NCI-H1417 (cell line): Measurements from ENCODE around the gene RAET1L.
A peak's percentile ranks its signal among the peaks of the same experiment; 100 is the strongest.
"Not testable (repeated sequence)": the region's sequence is repeated elsewhere in the genome, so short reads cannot be mapped to it uniquely, and the experiment has no call there.

Experiments used
- DNase-seq, 3 experiments: peaks; one replicate each; lab custom pipeline; 2025; lab: John Stamatoyannopoulos, UW

The RAET1L gene, protein sequence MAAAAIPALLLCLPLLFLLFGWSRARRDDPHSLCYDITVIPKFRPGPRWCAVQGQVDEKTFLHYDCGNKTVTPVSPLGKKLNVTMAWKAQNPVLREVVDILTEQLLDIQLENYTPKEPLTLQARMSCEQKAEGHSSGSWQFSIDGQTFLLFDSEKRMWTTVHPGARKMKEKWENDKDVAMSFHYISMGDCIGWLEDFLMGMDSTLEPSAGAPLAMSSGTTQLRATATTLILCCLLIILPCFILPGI

DNA sequence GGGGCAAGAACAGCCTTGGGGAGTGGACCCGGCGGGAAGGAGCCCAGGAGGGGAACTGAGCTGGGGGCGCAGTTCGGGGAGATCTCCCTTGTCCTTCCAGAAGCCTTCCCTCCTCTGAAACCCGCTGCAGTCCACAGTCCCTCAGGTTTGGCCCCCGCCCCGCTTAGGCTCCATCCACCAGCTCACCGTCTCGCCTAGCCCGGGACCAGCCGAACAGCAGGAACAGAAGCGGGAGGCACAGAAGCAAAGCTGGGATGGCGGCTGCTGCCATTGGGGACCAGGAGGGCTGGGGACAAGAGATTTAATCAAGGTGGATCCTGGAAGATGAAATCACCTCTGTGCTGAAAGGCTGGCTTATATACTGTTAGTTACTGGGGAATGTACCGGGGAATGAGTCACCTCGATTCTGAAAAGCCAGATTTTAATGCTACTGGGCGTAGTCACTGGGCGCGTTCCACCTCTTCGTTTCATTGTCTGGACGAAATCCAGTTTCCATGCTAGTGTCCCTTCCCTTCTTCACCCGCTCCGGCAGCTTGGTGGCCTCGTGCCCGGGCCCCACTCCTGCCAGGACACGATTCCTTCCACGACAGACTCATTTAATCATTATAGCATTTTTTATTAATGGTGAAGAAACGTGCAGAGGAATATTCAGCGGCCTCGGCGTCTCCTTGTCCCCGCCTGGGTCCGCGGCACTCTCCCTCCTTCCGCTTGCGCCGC is at the start of gene RAET1L:
RAET1L (minus strand) TSS at position 332 of the 717 bp plus-strand sequence; CDS start at position 271, 61 bp downstream.
- DNase-seq: no peak

GRCh38 chr6:150075034-150075421 is 49.7 kb upstream of the RAET1L start:
- no peak for DNase-seq

GRCh38 chr6:150074396-150075033 is 49.2 kb upstream of the RAET1L start:
- DNase-seq: not testable (repeated sequence)

DNA sequence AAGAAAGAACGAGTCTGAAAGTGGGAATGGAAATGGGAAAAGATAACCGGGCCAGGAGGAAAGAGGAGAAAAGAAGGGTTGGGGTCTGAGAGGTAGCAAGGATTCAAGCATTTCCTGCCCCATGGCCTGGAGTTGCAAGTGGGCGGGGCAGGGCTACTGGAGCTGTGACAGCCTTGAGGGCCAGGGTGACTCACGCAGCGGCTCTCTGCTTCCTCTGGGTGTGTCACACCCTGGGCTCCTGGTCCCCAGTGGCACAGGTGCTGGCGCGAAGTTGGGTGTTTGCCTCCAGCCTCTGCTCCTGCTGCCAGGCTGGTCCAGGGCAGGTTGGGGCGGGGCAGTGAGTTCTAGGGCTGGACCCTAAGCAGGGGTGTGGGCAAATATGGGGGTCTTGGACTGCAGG is 46.9 kb upstream of the RAET1L start:
- peak in 1 of 3 experiments; percentile 23 for DNase-seq

- DNase-seq: no peak
Measured at GRCh38 chr6:150070236-150070818, 45.0 kb upstream of the RAET1L start.

- peak in 2 of 3 experiments; percentile 83 to 93 for DNase-seq
Measured at GRCh38 chr6:150069706-150070105, 44.4 kb upstream of the RAET1L start.

DNA sequence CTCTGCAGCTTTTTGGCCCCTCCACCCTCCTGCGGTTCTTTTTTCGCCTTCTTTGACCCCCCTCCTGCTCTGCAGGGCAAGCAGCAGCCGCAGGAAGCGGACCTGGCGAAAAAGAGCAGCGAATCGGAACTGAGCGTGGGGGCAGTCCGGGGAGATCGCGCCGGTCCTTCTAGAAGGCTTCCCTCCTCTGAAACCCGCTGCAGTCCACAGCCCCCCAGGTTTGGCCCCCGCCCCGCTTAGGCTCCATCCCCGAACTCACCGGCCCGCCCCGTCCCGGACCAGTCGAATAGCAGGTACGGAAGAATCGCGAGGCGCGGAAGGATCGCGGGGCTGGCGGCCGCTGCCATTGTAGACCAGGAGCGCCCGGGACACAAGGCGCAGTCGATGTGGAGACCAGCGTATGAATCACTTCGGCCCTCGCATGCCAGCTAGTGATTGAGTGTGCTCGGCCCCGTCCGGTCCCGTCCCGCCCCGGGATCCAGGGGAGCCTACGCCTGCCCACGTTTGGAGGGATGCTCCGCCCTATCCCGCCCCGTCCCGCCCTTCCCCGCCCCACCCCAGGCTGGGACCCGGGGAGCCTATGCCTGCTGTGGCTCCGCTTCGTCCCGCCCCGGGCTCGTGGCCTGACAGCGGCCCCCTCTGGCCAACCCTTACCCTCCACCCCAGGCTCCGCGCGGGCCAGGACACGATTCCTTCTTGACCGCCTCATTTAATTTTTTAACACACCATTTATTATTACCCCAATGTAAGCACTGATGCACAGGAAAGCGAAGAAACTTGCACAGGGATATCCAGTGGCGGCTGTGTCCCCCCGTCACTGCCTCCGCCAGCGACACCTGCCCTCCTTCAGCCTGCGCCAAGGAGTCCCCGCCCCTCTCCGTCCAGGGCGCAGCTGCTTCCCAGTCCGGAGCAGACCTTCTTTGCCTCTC is 43.7 kb upstream of the RAET1L start, which contains the start of gene ULBP3:
ULBP3 (minus strand) TSS at position 402 of the 929 bp plus-strand sequence; CDS start at position 347, 55 bp downstream.
- DNase-seq: peak; percentile 52 to 93 (median 88)

DNA sequence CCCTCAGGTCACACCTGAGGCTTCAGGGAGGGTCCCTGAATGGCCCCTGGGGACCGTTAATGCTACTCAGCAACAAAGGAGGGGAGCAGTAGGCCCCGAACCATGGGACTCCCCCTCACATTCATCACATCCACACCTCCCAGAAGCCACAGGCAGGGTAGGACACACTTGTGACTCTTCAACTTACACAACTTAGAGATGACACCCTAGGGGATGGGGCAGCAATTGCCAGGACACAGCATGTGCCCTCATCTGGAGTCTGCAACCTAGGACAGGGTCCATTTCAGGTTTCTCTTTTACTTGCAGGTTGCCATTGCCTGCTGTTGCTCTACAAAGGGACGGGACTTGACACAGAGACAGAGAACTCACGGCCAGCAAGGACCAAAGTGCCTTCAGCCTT is 42.8 kb upstream of the RAET1L start:
- DNase-seq: no peak

DNA sequence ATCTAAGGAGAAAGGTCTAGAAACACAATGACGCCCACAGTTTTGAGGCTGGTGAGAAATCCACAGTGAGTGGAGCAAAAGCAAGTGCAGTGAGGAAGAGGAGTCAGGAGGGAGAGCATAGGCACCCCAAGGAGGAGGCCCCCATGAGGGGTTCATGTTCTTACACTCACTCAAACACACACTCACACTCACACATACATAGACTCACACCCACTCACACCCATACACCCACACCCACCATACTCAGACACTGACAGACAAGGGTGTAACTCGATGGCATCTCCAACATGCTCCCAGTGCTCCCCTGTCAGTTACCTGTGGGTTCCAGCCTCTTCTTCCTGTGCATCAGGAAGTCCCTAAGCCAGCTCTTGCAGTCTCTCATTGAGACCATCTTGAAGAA is 39.8 kb upstream of the RAET1L start:
- no peak for DNase-seq

GRCh38 chr6:150063640-150064039 is 38.3 kb upstream of the RAET1L start:
- no peak for DNase-seq

GRCh38 chr6:150059973-150060372 is 34.6 kb upstream of the RAET1L start:
- DNase-seq: not testable (repeated sequence)

DNA sequence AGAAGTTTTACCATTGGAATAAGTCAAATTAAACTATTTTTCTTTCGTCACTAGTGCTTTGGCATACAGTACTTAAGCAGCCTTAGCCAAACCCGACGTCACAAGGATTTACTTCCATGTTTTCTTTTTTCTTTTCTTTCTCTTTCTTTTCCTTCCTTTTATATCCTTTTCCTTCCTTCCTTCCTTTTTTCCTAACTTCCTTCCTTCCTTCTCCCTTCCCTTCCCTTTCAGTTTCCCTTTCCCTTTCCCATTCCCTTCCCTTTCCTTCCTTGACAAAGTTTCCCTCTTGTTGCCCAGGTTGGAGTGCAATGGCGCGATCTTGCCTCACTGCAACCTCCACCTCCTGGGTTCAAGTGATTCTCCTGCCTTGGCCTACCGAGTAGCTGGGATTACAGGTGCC is 33.7 kb upstream of the RAET1L start:
- no peak for DNase-seq

DNA sequence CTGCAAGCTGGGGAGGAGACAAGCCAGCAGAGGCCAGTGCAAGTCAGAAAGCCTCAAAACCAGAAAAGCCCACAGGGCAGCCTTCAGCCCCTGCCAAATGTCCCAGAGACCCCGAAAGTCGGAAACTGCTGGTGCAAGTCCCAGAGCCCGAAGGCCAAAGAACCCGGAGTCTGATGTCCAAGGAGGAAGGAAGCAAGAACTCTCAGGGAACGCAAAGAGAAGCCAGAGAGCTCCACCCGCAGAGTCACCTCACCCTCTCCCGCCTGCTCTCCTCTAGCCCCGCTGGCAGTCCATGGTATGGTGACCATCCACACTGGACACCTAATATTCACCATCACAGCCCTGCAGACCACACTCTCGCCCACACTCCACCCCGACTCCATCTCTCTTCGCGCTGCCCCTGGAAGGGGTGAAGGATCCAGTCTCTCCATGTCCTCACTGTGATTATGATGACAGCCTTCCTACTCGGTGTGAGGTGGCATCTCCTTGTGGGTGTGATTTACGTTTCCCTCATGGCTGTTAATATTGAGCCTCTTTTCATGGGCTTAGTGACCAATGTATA is 33.0 kb upstream of the RAET1L start:
- no peak for DNase-seq

DNA sequence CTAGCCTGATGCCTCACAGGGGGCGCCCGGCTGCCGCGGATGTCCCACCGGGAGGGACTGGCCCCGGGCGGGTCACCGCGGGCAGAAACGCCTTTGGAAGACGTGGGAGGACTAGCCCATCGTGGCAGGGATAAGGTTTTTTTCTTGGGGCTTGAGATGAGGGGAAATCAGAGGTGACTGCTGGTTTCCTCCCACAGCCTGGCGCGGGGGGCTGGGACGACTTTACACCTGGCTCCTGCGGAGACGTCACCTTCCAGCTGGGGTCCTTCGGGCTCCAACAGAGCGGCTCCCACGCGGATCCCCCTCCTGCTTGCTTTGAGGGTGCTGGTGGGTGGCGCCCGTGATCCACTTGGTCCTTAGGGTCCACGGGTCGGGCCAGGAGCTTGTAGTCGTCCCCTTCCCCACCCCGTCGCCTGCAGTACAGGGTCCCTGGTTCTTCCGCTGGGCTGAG is 32.2 kb upstream of the RAET1L start:
- no peak for DNase-seq

DNA sequence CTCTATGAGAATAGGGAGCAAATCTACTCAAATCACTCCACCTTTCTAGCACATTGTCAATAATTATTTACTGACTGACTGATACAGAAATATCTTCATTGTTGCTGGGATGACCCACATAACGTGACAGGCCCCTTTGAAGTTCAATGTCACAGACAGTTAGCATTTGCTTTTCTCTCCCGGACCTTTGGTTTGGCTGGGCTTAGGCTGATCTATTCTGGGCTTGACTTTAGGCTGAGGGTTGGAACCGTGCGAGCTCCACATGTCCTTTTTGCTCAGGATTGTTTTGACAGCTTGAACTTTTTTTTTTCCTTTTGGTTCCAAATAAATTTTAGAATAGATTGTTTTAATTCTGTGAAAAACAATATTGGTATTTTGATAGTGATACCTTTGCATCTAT is 31.6 kb upstream of the RAET1L start:
- no peak for DNase-seq

GRCh38 chr6:150056156-150056555 is 30.8 kb upstream of the RAET1L start:
- DNase-seq: no peak

- no peak for DNase-seq
Measured at GRCh38 chr6:150055131-150055530, 29.8 kb upstream of the RAET1L start.

GRCh38 chr6:150053450-150053849 is 28.1 kb upstream of the RAET1L start:
- no peak for DNase-seq

DNA sequence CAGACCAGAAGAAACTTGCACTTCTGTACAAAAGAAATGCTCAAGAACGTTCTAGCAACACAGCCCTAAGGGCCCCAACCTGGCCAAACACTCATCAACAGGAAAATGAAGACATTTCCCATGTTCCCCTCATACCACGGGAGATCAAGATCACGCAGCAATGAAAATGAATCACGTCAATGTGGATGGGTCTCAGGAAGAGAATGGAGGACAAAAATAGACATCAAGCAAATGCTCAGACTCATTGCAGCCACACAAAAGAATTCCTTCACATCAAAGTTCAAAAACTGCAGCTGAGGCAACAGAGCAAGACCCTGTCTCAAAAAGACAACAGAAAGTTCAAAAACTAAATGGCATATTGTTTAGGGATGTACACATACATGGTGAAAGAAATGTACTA is 25.5 kb upstream of the RAET1L start:
- no peak for DNase-seq

DNA sequence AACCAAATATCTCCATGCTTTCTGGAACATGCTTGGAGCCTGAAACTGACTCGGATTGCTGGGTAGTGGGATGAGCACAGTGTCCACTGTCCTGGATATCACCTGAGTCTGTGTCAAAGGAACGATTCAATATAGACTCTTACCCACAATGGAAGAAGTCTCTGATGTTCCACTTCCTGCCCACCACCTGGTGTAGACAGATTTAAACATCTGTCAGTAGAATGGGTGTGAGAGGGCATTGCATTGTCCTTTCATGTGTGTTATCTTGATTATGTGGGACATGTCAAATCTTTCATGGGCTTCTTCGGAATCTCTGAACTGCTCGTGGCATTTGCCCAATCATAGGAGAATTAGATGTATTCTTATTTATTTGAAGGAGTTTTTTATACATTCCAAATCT is 22.8 kb upstream of the RAET1L start:
- DNase-seq: no peak

DNA sequence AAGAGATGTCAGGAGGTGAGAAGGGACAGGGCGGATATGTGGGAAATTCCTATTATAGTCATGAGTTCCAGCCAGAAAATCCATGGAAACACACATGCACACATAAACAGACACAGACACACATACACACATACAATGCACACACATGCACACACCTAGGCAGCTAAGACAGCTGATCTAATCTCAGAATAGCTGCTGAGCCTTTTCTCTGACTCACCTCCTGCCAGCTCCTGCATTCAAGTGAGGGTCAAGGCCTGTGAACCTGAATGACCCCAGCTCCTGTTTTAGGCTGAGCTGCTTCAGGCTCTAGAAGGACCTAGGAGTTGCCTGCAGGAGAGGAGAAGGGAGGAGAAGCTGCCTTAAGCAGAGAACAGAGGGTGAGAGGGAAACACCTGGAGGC is 21.6 kb upstream of the RAET1L start:
- no peak for DNase-seq
